Lung (tissue), 12 donors: ENCODE measurements around the gene ESPN. TPM values are rescaled to one million over a fixed set of nuclear protein-coding genes. Genes with fewer than 3 reads are reported as not detected.

Source experiments
- ATAC-seq: fragments of 200-7000 bp; cut with Tn5 transposase; one replicate; pipeline ENCODE4 v1.9.1; 2020; ENCODE audit warnings: moderate number of reproducible peaks; ENCODE audit not compliant: insufficient read depth, low FRiP score
- DNase-seq, 3 donors: peaks; one replicate each; pipeline ENCODE4 v3.0.0-alpha.2; 2013 to 2017
- H3K27ac ChIP-seq, 2 donors: one replicate each; pipeline ENCODE4 v1.5.1; 2013; ENCODE audit warnings: mild to moderate bottlenecking in 2 of 2, moderate library complexity in 2 of 2, control low read depth in 1 of 2, inconsistent platforms in 1 of 2, low read depth in 1 of 2, low read length in 1 of 2
- H3K27me3 ChIP-seq, 3 donors: one replicate each; pipeline ENCODE4 v1.5.1; 2013; ENCODE audit warnings: low read length in 2 of 3; ENCODE audit not compliant: control insufficient read depth in 3 of 3, insufficient read depth in 3 of 3
- H3K36me3 ChIP-seq, 4 donors: one replicate each; pipeline ENCODE4 v1.5.1; 2013; ENCODE audit warnings: low read length in 4 of 4, mild to moderate bottlenecking in 1 of 4, moderate library complexity in 1 of 4; ENCODE audit not compliant: control insufficient read depth in 4 of 4, insufficient read depth in 4 of 4
- H3K4me1 ChIP-seq, 5 donors: one replicate each; pipeline ENCODE4 v1.5.1; 2013; ENCODE audit warnings: low read length in 5 of 5, mild to moderate bottlenecking in 2 of 5, moderate library complexity in 1 of 5; ENCODE audit not compliant: control insufficient read depth in 5 of 5, insufficient read depth in 5 of 5
- H3K4me3 ChIP-seq: one replicate; pipeline ENCODE4 v1.5.1; 2013; ENCODE audit warnings: mild to moderate bottlenecking, control low read depth, moderate library complexity
- H3K9ac ChIP-seq, 2 donors: one replicate each; pipeline ENCODE4 v1.5.1; 2013; ENCODE audit warnings: low read length in 2 of 2, control low read depth in 1 of 2; ENCODE audit not compliant: insufficient read depth in 1 of 2
- H3K9me3 ChIP-seq, 4 donors: one replicate each; pipeline ENCODE4 v1.5.1; 2013; ENCODE audit warnings: low read length in 3 of 4, mild to moderate bottlenecking in 1 of 4, moderate library complexity in 1 of 4; ENCODE audit not compliant: control insufficient read depth in 4 of 4, insufficient read depth in 3 of 4
- CTCF ChIP-seq: IDR thresholded peaks from 2 replicates; pipeline ENCODE4 v1.5.1; 2012; ENCODE audit warnings: mild to moderate bottlenecking; ENCODE audit errors: control extremely low read depth, extremely low read depth
- WGBS, 2 donors: extraction: QIAGEN DNeasy Blood & Tissue Kit; methylation state at CpG; one replicate each; pipeline ENCODE4 v1.1.7; 2013; 5-methylcytosine and 5-hydroxymethylcytosine counted together
- polyA plus RNA-seq, 2 donors: library from polyadenylated mRNA; stranded (reverse); fragments of 200-250 nt; gene quantifications; one replicate each; pipeline ENCODE4 v1.2.1, GENCODE V29; 2013
- total RNA-seq, 2 donors: library from RNA; depleted of rRNA in 1 of 2; stranded (reverse); fragments of >200 nt in 1 of 2; gene quantifications; one replicate each; pipeline ENCODE4 v1.2.1, GENCODE V29; 2014 to 2021
- donor health status: control.
- donor health status: control.
- donor health status: Bipolar disorder and iron deficiency.
- donor health status: healthy.
- donor health status: DM: yes; HTN: yes; CAD: no.

ESPN gene
- total and polyA plus RNA-seq, 4 donors = 2.1 to 20.8 (median 7.4) TPM

- DNase-seq (peak in 2 of 3 donors; percentile 52 to 61), ATAC-seq (no peak)
- peaks cover 0 to 25% (median 12%) of the 10 kb centered on the region in 5 donors for H3K4me1 ChIP-seq
- peak overlapping the region in 1 of 2 donors; percentile 37 for H3K9ac ChIP-seq
- H3K36me3 ChIP-seq = no peaks in the 10 kb centered on the region
- H3K9me3 ChIP-seq = no peaks in the 10 kb centered on the region
- H3K4me3 ChIP-seq = peak overlapping the region; percentile 55
- WGBS, 2 donors = 1 to 2% methylated on average over 42 to 80 of the region's 80 CpGs
- no peak for TF ChIP-seq CTCF
- peak overlapping the region; percentile 23 to 70 for H3K27ac ChIP-seq
- H3K27me3 ChIP-seq = no peaks in the 10 kb centered on the region
These were observed 60.9 kb downstream of the ESPN start for GRCh38 chr1:6485168-6486101.

DNA sequence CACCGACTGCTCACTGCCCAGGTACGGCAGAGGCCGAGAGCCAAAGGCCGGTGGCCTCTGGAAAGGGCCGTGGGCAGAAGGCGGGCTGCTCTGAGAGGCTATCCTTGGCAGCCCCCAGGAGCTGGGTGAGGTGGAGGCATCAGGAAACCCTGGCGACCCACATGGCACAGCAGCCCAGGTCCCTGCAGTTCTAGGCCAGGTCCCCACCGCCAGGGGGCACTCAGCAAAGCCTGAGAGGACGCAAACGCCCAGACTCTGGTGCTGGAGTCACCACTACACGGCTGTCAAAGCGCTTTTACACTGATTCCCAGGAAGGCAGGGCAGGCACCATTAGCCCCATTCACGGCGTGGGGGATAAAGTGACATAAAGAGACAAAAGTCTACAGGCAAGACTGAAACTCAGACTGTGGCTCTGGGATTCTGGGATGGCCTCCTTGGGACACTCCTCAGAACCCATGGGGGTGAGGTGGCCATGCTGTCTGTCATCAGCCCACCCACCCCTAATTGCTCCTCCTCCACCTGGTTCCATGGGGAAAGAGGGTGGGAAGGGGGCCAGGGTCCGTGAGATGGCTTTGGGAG is 61.9 kb downstream of the ESPN start:
- Histone ChIP-seq H3K27ac (no peak overlapping the region), H3K36me3 (no peaks in the 10 kb centered on the region), H3K4me1 (peaks cover 0 to 33% (median 12%) of the 10 kb centered on the region in 5 donors), H3K27me3 (no peaks in the 10 kb centered on the region), H3K9ac (no peak overlapping the region), H3K9me3 (no peaks in the 10 kb centered on the region), H3K4me3 (no peak overlapping the region)
- peak; percentile 89 to 90 (median 89) for DNase-seq
- WGBS, 2 donors = 4% methylated on average over 15 of the region's 15 CpGs
- TF ChIP-seq CTCF = peak; percentile 58
- peak; percentile 56 for ATAC-seq

GRCh38 chr1:6487804-6488484 is 63.4 kb downstream of the ESPN start:
- WGBS, 2 donors = 84 to 87% methylated on average over 14 of the region's 14 CpGs
- Histone ChIP-seq H3K9ac (no peak overlapping the region), H3K27me3 (no peaks in the 10 kb centered on the region)

More at GRCh38 chr1:6487804-6488484, 63.4 kb downstream of the ESPN start:
- ATAC-seq = no peak
- no peak overlapping the region for H3K4me3 ChIP-seq
- no peaks in the 10 kb centered on the region for H3K36me3 ChIP-seq
- peaks cover 0 to 33% (median 12%) of the 10 kb centered on the region in 5 donors for H3K4me1 ChIP-seq
- no peak overlapping the region for H3K27ac ChIP-seq
- H3K9me3 ChIP-seq = no peaks in the 10 kb centered on the region
- DNase-seq = no peak
- no peak for TF ChIP-seq CTCF
